Activated gamma-delta T cell (primary cell): ENCODE results near the gene SLC2A1.

Experiments
- DNase-seq: peaks from one replicate; lab custom pipeline; 2025; lab: John Stamatoyannopoulos, UW
- total RNA-seq, 2 donors: gene quantifications; one replicate each; lab custom pipeline; 2026; lab: John Stamatoyannopoulos, UW

SLC2A1 gene
- total RNA-seq: 100 to 130 reads per million in 2 donors

- DNase-seq: peak; percentile 95
Measured at GRCh38 chr1:42958488-42959319, at the start of gene SLC2A1. Gene SLC2A1, minus strand, starts transcription at chr1:42958868. Its CDS starts 217 bp downstream, at chr1:42958651.

DNA sequence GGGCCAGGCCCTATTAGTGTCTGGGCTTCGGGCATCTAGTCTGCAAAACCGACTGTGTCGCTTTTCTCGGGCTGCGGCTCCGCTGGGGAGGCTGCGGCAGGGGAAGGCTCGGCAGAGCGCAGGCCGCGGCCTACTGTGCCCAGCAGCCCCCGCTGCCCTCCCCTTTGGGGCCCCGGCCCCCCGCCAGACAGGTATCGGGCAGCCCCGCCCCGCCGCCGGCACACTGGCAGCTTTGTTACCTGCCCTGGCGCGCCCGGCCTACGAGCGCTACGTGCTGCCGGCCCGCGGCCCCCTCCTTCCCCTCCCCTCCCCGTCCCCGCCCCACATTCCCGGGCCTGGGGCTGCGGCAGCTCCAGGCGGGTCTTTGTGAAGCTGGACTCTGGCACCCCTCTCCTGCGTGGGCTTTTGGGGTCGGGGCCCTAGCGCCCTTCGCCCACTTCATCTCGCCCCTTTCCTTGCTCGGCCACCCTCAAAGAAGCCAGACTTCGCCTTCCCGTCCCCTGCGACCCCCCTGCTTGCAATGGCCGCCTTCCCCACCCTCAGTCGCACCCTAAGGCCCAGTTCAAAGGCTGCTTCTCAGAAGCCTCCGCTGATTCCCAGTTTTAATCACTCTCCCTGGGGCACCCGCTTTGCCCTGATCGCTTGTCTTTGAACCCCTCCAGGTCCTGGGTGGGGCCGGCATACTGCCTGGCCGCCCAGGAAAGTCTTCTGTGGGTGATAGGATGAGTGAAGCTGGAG is 48.9 kb upstream of the SLC2A1 start:
- no peak for DNase-seq

DNA sequence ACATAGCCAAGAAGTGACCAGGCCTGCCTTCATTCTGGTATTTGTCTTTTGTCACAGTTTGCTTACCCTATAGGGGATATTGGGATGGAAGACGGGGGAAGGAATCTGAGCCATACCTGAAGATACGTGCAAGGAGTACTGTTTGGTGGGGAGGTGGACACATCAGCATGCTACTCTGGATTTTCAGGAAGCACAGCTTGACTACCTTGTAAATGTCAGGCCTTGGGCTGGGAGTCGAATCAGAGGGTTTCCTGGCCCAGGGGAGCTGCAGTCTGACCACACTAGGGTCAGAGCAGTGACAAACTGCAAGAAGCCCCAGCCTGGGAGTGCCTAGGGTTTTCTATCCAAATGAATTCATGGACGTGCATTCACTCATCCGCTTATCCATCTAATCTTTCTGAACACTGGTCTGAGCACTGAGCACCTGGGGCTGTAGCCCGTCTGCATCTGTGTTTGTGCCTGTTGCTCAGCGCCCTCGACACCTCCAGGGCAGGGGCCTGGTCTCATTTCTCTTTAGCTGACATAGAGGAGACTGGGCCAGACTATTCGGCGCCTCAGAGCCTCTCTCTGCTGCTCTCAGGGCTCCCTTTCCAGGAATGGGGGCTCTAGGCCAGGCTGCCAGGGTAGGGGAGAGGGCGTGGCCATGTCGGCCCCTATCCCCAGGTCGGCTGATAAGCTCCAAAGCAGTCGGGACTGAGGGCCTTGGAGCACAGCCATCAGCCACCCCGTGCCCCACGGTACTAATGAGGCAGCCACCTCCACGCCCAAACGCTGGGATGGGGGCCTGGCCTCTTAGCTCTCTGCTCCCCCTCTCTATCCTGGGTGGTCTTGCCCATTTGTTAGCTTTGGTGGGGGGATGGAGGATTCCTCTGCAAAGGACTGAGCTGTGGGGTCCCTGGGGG is 47.0 kb upstream of the SLC2A1 start:
- no peak for DNase-seq

DNA sequence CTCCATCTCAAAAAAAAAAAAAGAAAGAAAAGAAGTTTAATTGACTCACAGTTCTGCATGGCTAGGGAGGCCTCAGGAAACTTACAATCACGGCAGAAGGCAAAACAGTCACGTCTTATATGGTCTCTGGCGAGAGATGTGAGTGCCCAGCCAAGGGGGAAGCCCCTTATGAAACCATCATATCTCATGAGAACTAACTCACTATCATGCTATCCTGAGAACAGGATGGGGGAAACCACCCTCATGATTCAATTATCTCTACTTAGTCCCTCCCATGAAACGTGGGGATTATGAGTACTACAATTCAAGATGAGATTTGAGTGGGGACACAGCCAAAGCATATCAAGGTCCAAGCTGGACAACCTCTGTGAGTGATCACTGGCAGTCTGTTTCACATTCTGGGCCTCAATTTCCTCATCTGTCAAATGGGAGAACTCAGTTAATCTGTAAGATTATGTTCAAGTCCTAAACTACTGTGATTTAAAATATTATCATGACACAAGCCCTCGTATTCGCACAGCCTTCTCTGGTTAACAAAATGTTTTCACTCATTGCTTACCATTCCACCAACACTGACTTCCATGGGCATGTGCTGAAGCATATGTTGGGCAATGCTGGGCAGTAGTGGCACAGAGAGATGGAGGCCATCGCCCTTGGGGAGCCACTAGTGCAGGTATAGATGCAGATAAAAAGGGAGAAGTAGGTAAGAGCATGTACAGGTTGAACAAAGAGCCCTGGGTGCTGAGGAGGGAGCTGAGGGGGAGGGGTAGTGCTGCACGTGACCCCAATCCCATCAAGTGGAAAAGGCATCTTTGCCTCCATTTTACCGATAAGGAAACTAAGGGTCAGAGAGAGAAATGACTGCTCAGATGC is 46.2 kb upstream of the SLC2A1 start:
- DNase-seq: no peak

DNA sequence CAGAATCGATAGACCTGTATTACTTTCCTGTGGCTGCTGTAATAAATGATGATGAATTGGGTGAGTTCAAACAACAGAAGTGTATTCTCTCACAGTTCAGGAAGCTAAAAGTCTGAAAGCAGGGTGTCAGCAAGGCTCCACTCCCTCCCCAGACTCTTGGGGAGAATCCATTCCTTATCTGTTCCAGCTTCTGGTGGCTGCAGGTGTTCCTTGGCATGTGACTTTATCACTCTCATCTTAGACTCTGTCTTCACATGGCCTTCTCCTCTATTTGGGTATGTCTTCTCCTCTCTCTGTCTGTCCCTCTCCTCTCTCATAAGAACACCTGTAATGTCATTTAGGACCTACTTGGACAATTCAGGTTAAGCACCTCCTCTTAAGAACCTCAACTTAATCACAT is 44.1 kb upstream of the SLC2A1 start:
- DNase-seq: no peak

DNA sequence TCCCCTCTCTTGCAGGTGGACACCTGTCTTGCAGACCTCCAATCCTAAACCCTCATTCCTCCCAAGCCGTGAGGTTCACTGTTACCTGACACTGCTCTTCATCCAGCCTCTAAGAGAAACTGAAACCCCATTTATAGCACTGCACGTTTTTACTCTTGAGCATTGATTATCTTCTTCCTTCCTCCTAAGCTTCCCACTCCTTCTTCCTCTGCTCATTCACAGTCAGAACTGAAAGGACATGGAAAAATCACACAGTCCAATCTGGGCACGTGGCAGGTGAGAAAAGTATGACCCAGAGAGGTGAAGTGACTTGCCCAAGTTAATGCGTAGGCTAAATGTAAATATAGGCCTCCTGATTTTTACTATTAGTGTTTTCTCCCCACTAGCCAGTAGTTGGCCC is 43.4 kb upstream of the SLC2A1 start:
- DNase-seq: no peak

DNA sequence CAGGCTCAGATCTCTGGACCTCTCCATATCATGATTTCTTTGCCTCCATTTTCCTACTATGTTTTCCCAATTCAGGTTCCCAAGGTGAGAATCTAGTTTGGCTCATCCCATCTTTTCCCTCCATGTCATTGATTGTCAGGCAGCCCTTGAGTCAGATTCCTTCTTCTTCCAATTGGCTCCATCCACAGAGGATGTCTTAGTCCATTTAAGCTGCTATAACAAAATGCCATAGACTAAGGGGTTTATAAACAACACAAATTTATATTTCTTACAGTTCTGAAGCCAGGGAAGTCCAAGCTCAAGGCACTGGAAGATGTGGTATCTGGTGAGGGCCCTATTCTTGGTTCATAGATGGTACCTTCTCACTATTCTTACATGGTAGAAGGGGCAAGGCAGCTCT is 42.8 kb upstream of the SLC2A1 start:
- no peak for DNase-seq

DNA sequence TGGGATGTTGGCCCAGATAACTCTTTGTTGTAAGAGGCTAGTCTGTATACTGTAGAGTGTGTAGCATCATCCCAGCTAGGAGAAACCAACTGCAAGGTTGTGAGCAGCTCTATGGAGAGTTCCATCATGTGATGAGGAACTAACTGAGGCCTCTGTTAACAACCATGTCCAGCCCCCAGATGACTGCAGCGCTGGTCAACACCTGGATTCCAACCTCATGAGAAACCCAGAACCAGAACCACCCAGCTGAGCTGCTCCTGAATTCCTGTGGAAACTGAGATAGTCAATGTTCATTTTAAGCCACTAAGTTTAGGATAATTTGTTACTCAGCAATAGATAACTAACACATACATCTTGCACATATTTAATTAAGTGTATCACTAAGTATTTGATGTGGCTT is 41.6 kb upstream of the SLC2A1 start:
- DNase-seq: no peak

DNA sequence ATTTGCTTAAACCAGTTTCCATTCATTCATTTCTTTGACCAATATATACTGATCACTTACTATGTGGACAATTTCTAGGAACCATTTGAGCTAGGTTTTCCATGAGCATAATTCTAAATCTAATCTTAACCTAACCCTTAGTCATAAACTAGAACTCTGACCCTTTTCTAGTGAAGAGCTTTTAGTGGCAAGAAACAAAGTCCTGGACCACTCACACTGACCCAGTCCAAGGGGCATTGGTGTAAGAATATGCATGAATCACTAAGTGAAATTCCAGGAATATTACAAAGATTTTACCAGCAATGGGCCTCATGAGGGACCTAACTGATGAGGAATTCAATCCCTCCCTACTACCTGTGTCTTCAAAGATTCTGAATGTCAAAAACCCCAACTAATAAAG is 40.6 kb upstream of the SLC2A1 start:
- DNase-seq: no peak

- DNase-seq: no peak
Measured at GRCh38 chr1:42998386-42998785, 39.7 kb upstream of the SLC2A1 start.

DNA sequence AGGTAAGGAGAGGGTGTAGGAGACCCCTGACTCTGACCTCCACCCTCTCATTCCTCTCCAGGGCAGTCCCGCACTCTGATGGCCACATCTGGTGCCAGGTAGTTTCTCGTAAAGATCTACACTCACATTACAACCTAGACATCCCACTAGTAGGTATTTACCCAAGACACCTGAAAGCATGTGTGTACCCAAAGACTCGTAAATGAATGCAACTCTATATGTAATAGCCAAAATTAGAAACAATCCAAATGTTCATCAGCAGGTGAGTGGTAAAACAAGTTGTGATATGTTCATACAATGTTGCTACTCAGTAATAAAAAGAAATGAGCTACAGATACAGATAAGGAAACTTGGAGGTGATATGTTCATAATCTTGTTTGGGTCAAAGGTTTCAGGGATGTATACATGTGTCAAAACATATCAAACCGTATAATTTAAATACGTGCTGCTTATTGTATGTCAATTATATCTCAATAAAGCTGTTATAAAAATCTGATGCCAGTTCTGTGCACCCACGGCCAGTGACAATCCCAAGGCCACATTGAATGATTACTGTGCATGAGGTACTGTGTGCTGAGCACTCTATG is 37.8 kb upstream of the SLC2A1 start:
- no peak for DNase-seq

DNA sequence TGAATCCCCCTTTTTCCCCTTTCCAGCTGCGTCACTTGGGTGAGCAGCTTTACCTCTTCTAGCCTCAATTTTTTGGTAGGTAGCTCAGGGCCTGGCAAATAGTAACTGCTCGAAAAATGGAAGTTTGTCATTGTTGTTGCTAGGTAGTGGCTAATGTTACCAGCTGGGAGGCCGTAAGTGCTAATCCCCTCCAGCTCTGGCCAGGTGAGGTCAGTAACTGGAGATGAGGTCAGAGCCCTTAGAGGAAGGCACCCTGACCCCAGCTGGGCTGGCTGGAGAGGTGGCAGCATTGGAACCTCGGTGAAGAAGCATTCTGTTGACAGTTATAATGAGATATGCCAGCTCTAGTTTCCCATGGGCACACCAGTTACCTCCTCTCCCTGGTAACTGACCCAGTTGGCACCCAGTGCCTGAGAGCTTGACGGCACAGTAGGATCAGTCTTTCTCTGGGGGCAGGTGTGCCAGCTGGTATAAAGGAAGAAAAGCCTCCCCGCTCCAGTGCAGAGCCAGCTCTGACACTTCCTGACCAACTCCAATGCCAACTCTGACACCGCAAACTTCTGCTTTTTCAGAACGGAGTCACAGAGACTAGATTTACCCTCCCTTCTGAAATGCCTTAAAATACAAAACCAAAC is 35.0 kb upstream of the SLC2A1 start:
- no peak for DNase-seq

GRCh38 chr1:42992054-42992571 is 33.4 kb upstream of the SLC2A1 start:
- DNase-seq: no peak

DNA sequence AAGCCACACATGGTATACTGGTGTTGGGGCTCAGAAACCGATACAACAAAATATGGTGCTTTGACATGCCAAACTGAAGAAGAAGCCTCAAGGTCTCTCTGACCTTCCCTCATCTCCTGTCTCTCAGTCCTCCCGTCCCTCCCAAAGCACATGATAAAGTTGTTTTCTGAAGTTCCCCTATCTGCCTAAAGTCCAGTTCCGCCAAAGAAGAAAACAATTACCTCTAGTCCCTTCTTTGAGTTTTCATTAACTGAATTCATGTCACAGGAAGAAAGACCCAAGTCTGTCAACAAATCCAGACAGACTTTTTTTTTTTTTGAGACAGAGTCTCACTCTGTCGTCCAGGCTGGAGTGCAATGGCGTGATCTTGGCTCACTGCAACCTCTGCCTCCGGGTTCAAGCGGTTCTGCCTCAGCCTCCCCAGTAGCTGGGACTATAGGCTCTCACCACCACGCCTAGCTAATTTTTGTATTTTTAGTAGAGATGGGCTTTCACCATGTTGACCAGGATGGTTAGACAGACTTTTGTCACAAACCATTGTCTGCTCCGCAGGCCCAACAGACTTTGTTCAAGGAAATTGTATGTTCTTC is 32.2 kb upstream of the SLC2A1 start:
- DNase-seq: no peak

GRCh38 chr1:42983693-42984092 is 25.0 kb upstream of the SLC2A1 start:
- no peak for DNase-seq

GRCh38 chr1:42983253-42983652 is 24.6 kb upstream of the SLC2A1 start:
- DNase-seq: no peak

GRCh38 chr1:42982641-42983040 is 24.0 kb upstream of the SLC2A1 start:
- DNase-seq: no peak

DNA sequence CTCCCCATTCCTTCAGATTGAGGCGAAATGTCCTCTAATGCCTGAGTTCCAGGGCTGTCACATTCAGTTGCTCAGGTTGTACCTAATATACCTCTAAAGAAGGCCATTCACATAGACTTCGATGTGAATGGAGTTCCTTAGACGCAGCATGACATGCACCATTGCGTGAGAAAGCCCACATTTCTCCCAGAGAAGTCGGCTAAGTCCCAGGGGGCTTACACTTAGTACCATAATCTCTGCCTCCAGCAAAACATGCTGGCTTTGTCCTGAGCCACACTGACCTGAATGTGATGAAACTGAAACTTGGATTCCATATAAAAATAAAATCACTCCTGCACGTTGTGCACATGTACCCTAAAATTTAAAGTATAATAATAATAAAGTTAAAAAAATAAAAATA is 23.2 kb upstream of the SLC2A1 start:
- no peak for DNase-seq

DNA sequence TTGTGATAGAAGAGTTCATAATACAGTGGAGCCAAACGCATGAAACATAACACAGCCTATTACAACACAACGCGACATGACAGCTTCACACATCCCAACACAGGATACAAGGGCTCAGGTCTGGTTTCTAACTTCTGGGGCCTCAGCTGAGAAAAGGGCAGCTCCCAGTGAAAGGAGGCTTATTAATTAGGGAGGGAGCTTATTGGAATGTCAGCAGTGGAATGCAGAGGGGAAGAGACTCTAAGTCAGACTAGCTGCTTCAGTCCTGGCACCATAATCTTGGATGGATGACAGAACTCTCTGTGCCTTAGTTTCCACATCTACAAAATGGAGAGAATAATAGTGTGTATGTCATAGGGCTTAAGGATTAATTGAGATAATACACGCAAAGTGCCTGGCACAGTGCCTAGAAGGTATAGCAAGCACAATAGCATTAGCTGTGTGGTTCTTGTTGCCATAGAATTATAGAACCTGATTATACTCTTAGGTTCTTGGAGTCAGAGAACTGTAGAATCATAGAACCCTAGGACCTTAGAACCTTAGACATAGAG is 22.7 kb upstream of the SLC2A1 start:
- DNase-seq: no peak
